ENCODE results near the gene COL6A3. TPM values are rescaled to one million over a fixed set of nuclear protein-coding genes. Genes with fewer than 3 reads are reported as not detected.

COL6A3 gene
- total RNA-seq, 1 experiment from 2014 or later: 204 TPM

GRCh38 chr2:237350070-237350469 lies 63.9 kb downstream of the COL6A3 start:
- no peak for DNase-seq (ENCODE audit: low spot score)

GRCh38 chr2:237348281-237348865 lies 65.6 kb downstream of the COL6A3 start:
- DNase-seq (ENCODE audit: low spot score): no peak

GRCh38 chr2:237345891-237346640 lies 67.9 kb downstream of the COL6A3 start:
- DNase-seq (ENCODE audit: low spot score): peak; percentile 36

- DNase-seq (ENCODE audit: low spot score): no peak
Measured at GRCh38 chr2:237345411-237345810, 68.6 kb downstream of the COL6A3 start.

- DNase-seq (ENCODE audit: low spot score): no peak
Measured at GRCh38 chr2:237344942-237345341, 69.0 kb downstream of the COL6A3 start.

- DNase-seq (ENCODE audit: low spot score): no peak
Measured at GRCh38 chr2:237343993-237344392, 70.0 kb downstream of the COL6A3 start.

- no peak for DNase-seq (ENCODE audit: low spot score)
Measured at GRCh38 chr2:237341872-237342271, 72.1 kb downstream of the COL6A3 start.

GRCh38 chr2:237337586-237337985 lies 76.4 kb downstream of the COL6A3 start:
- DNase-seq (ENCODE audit: low spot score): no peak

- no peak for DNase-seq (ENCODE audit: low spot score)
Measured at GRCh38 chr2:237336131-237336530, 77.8 kb downstream of the COL6A3 start.

- no peak for DNase-seq (ENCODE audit: low spot score)
Measured at GRCh38 chr2:237333748-237334147, 80.2 kb downstream of the COL6A3 start.

- no peak for DNase-seq (ENCODE audit: low spot score)
Measured at GRCh38 chr2:237330541-237330940, 83.4 kb downstream of the COL6A3 start.

- DNase-seq (ENCODE audit: low spot score): no peak
Measured at GRCh38 chr2:237327175-237327950, 86.6 kb downstream of the COL6A3 start.

- DNase-seq (ENCODE audit: low spot score): peak; percentile 31
Measured at GRCh38 chr2:237326266-237327171, 87.4 kb downstream of the COL6A3 start.

GRCh38 chr2:237324837-237325236 lies 89.1 kb downstream of the COL6A3 start:
- no peak for DNase-seq (ENCODE audit: low spot score)

- no peak for DNase-seq (ENCODE audit: low spot score)
Measured at GRCh38 chr2:237324405-237324831, 89.5 kb downstream of the COL6A3 start.

GRCh38 chr2:237323656-237324055 lies 90.3 kb downstream of the COL6A3 start:
- no peak for DNase-seq (ENCODE audit: low spot score)

GRCh38 chr2:237322564-237322963 lies 91.4 kb downstream of the COL6A3 start:
- DNase-seq (ENCODE audit: low spot score): no peak

GRCh38 chr2:237321746-237322145 lies 92.2 kb downstream of the COL6A3 start:
- DNase-seq (ENCODE audit: low spot score): no peak

- DNase-seq (ENCODE audit: low spot score): no peak
Measured at GRCh38 chr2:237320801-237321560, 93.0 kb downstream of the COL6A3 start.

- no peak for DNase-seq (ENCODE audit: low spot score)
Measured at GRCh38 chr2:237319887-237320286, 94.1 kb downstream of the COL6A3 start.
